Lower leg skin (tissue), 3 donors: ENCODE data around the gene RBL2.

Experiments
- POLR2A ChIP-seq, 2 donors: fragments of 450-650 bp; IDR thresholded peaks; one replicate each; pipeline ENCODE4 v1.6.1; 2016 to 2017; ENCODE audit warnings: antibody characterized with exemption in 2 of 2, mild to moderate bottlenecking in 1 of 2, moderate library complexity in 1 of 2
- TF ChIP-seq, protein P1 (sequence below), 3 donors: fragments of 450-650 bp; IDR thresholded peaks; one replicate each; pipeline ENCODE4 v1.5.1; 2016; ENCODE audit warnings: antibody characterized with exemption in 3 of 3, mild to moderate bottlenecking in 3 of 3, moderate library complexity in 2 of 3

DNA sequence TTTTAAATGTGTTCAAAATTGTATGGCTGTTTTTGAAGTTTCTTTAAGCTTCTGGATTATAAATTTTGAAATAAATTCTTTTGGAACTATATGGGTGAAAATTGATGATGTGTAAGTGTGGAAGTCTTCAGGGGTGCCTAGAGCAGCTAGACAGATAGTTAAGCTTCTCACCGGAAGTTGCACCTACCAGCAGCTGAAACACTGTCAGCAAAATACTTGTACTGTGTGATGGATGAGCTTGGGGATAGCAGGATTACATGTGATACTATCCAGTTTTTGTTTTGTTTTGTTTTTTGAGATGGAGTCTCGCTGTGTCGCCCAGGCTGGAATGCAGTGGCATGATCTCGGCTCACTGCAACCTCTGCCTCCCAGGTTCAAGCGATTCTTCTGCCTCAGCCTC, 19.7 kb downstream of the RBL2 start:
- TF ChIP-seq, protein P1, sequence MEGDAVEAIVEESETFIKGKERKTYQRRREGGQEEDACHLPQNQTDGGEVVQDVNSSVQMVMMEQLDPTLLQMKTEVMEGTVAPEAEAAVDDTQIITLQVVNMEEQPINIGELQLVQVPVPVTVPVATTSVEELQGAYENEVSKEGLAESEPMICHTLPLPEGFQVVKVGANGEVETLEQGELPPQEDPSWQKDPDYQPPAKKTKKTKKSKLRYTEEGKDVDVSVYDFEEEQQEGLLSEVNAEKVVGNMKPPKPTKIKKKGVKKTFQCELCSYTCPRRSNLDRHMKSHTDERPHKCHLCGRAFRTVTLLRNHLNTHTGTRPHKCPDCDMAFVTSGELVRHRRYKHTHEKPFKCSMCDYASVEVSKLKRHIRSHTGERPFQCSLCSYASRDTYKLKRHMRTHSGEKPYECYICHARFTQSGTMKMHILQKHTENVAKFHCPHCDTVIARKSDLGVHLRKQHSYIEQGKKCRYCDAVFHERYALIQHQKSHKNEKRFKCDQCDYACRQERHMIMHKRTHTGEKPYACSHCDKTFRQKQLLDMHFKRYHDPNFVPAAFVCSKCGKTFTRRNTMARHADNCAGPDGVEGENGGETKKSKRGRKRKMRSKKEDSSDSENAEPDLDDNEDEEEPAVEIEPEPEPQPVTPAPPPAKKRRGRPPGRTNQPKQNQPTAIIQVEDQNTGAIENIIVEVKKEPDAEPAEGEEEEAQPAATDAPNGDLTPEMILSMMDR (IDR thresholded peaks at IDR 0.05), result no peak
- no peak for TF ChIP-seq POLR2A (IDR thresholded peaks at IDR 0.05)
